AG04449 (cell line): ENCODE results near the gene HACL1.
"Not testable (repeated sequence)": the region's sequence is repeated elsewhere in the genome, so short reads cannot be mapped to it uniquely, and the experiment has no call there.

Experiments used
- CTCF ChIA-PET: fragments of 350-600 bp; formaldehyde crosslinking; extraction: SDS; loops from one replicate; lab custom pipeline; 2021; ENCODE audit warnings: antibody characterized with exemption; lab: Yijun Ruan, JAX
- POLR2A ChIA-PET: fragments of 400-600, 350-600 bp; formaldehyde crosslinking; extraction: SDS; loops from one replicate; lab custom pipeline; 2020; ENCODE audit warnings: antibody characterized with exemption, inconsistent platforms; lab: Yijun Ruan, JAX
- DNase-seq: peaks from one replicate; pipeline ENCODE4 v3.0.0-alpha.2; 2010; ENCODE audit warnings: low read depth, low spot score
- H3K4me3 ChIP-seq: 2 replicates; pipeline ENCODE4 v1.5.1; 2011; ENCODE audit warnings: low read depth, mild to moderate bottlenecking, control low read depth, low read length
- CTCF ChIP-seq: IDR thresholded peaks from one replicate; pipeline ENCODE4 v1.5.1; 2011; ENCODE audit warnings: mild to moderate bottlenecking, moderate library complexity, low read length, control low read depth, inconsistent platforms; ENCODE audit not compliant: insufficient read depth; ENCODE audit errors: missing control alignments

HACL1 gene

GRCh38 chr3:15542614-15543013 lies 58.8 kb downstream of the HACL1 start:
- ChIA-PET CTCF (interaction anchor here (1.3 to 1.6 kb wide), 2 partner anchors 15 to 274 kb away, joined by 3 to 6 read pairs; no protein-coding TSS in a partner anchor), POLR2A (no interaction called here)
- no peak overlapping the region for H3K4me3 ChIP-seq
- no peak for TF ChIP-seq CTCF
- DNase-seq, result no peak

GRCh38 chr3:15541371-15541770 lies 60.0 kb downstream of the HACL1 start:
- no peak for TF ChIP-seq CTCF
- CTCF ChIA-PET, result no interaction called here

GRCh38 chr3:15539066-15539465 lies 62.3 kb downstream of the HACL1 start:
- H3K4me3 ChIP-seq, result no peak overlapping the region
- no peak for DNase-seq
- TF ChIP-seq CTCF, result no peak
- ChIA-PET POLR2A (no interaction called here), CTCF (no interaction called here)

More at GRCh38 chr3:15541371-15541770, 60.0 kb downstream of the HACL1 start:
- POLR2A ChIA-PET, result no interaction called here
- no peak overlapping the region for H3K4me3 ChIP-seq
- no peak for DNase-seq

GRCh38 chr3:15538345-15538744 lies 63.0 kb downstream of the HACL1 start:
- no peak for DNase-seq
- TF ChIP-seq CTCF, result no peak
- ChIA-PET CTCF (no interaction called here), POLR2A (no interaction called here)
- H3K4me3 ChIP-seq, result no peak overlapping the region

- ChIA-PET CTCF (no interaction called here), POLR2A (no interaction called here)
- no peak for DNase-seq
- H3K4me3 ChIP-seq, result no peak overlapping the region
- TF ChIP-seq CTCF, result no peak
Observed at GRCh38 chr3:15536856-15537255, 64.5 kb downstream of the HACL1 start.

GRCh38 chr3:15535732-15536131 lies 65.6 kb downstream of the HACL1 start:
- CTCF ChIA-PET, result interaction anchor here (1.6 kb wide), 2 partner anchors 12 to 16 kb away, joined by 4 to 5 read pairs; no protein-coding TSS in a partner anchor
- H3K4me3 ChIP-seq, result no peak overlapping the region
- POLR2A ChIA-PET, result no interaction called here
- no peak for TF ChIP-seq CTCF
- no peak for DNase-seq

GRCh38 chr3:15532614-15533013 lies 68.8 kb downstream of the HACL1 start:
- CTCF ChIA-PET, result interaction anchor here (0.7 to 0.8 kb wide), 2 partner anchors 24 to 127 kb away, joined by 3 to 4 read pairs; no protein-coding TSS in a partner anchor
- H3K4me3 ChIP-seq, DNase-seq, POLR2A ChIA-PET: not testable (repeated sequence)
